ENCODE data around the gene TRMU.

Gene TRMU

GRCh38 chr22:46362203-46362933 lies 26.9 kb downstream of the TRMU start:
- Histone ChIP-seq H3K4me1 (ENCODE audit: insufficient read depth, low read length) (no peaks in the 10 kb centered on the region), H3K9me3 (ENCODE audit: insufficient read depth, low read depth, low read length) (no peaks in the 10 kb centered on the region), H3K9ac (ENCODE audit: low read depth, low read length) (no peak overlapping the region), H3K27ac (ENCODE audit: low read length) (no peak overlapping the region), H3K4me3 (ENCODE audit: low read length) (no peak overlapping the region), H3K27me3 (ENCODE audit: insufficient read depth, low read length) (no peaks in the 10 kb centered on the region), H3K36me3 (ENCODE audit: insufficient read depth, low read depth, low read length) (peaks cover 9% of the 10 kb centered on the region)

- no peaks in the 10 kb centered on the region for H3K27me3 ChIP-seq (ENCODE audit: insufficient read depth, low read length)
- no peaks in the 10 kb centered on the region for H3K4me1 ChIP-seq (ENCODE audit: insufficient read depth, low read length)
- no peak overlapping the region for H3K9ac ChIP-seq (ENCODE audit: low read depth, low read length)
- no peaks in the 10 kb centered on the region for H3K9me3 ChIP-seq (ENCODE audit: insufficient read depth, low read depth, low read length)
- no peak overlapping the region for H3K27ac ChIP-seq (ENCODE audit: low read length)
- H3K36me3 ChIP-seq (ENCODE audit: insufficient read depth, low read depth, low read length) = peaks cover 8% of the 10 kb centered on the region; the same call in 1 of the 2 replicates
- H3K4me3 ChIP-seq (ENCODE audit: low read length) = no peak overlapping the region
Observed at GRCh38 chr22:46362934-46363515, 27.5 kb downstream of the TRMU start.

- Histone ChIP-seq H3K36me3 (ENCODE audit: insufficient read depth, low read depth, low read length) (peaks cover 8% of the 10 kb centered on the region; the same call in 1 of the 2 replicates), H3K9me3 (ENCODE audit: insufficient read depth, low read depth, low read length) (no peaks in the 10 kb centered on the region), H3K4me3 (ENCODE audit: low read length) (no peak overlapping the region), H3K9ac (ENCODE audit: low read depth, low read length) (no peak overlapping the region), H3K27me3 (ENCODE audit: insufficient read depth, low read length) (no peaks in the 10 kb centered on the region), H3K27ac (ENCODE audit: low read length) (no peak overlapping the region), H3K4me1 (ENCODE audit: insufficient read depth, low read length) (no peaks in the 10 kb centered on the region)
Observed at GRCh38 chr22:46363611-46364321, 28.3 kb downstream of the TRMU start.

GRCh38 chr22:46364341-46365165 lies 29.0 kb downstream of the TRMU start:
- Histone ChIP-seq H3K36me3 (ENCODE audit: insufficient read depth, low read depth, low read length) (peaks cover 2% of the 10 kb centered on the region; the same call in 1 of the 2 replicates), H3K4me3 (ENCODE audit: low read length) (no peak overlapping the region), H3K27me3 (ENCODE audit: insufficient read depth, low read length) (no peaks in the 10 kb centered on the region), H3K4me1 (ENCODE audit: insufficient read depth, low read length) (no peaks in the 10 kb centered on the region), H3K9ac (ENCODE audit: low read depth, low read length) (no peak overlapping the region), H3K9me3 (ENCODE audit: insufficient read depth, low read depth, low read length) (no peaks in the 10 kb centered on the region), H3K27ac (ENCODE audit: low read length) (no peak overlapping the region)

- no peaks in the 10 kb centered on the region for H3K9me3 ChIP-seq (ENCODE audit: insufficient read depth, low read depth, low read length)
- no peaks in the 10 kb centered on the region for H3K36me3 ChIP-seq (ENCODE audit: insufficient read depth, low read depth, low read length)
- H3K27ac ChIP-seq (ENCODE audit: low read length) = no peak overlapping the region
- no peaks in the 10 kb centered on the region for H3K4me1 ChIP-seq (ENCODE audit: insufficient read depth, low read length)
- no peak overlapping the region for H3K9ac ChIP-seq (ENCODE audit: low read depth, low read length)
- no peak overlapping the region for H3K4me3 ChIP-seq (ENCODE audit: low read length)
- H3K27me3 ChIP-seq (ENCODE audit: insufficient read depth, low read length) = no peaks in the 10 kb centered on the region
Observed at GRCh38 chr22:46365166-46365624, 29.7 kb downstream of the TRMU start.

- no peaks in the 10 kb centered on the region for H3K4me1 ChIP-seq (ENCODE audit: insufficient read depth, low read length)
- no peaks in the 10 kb centered on the region for H3K27me3 ChIP-seq (ENCODE audit: insufficient read depth, low read length)
- H3K36me3 ChIP-seq (ENCODE audit: insufficient read depth, low read depth, low read length) = no peaks in the 10 kb centered on the region
- H3K9ac ChIP-seq (ENCODE audit: low read depth, low read length) = no peak overlapping the region
- no peak overlapping the region for H3K4me3 ChIP-seq (ENCODE audit: low read length)
- no peak overlapping the region for H3K27ac ChIP-seq (ENCODE audit: low read length)
- H3K9me3 ChIP-seq (ENCODE audit: insufficient read depth, low read depth, low read length) = no peaks in the 10 kb centered on the region
Observed at GRCh38 chr22:46366327-46366731, 30.8 kb downstream of the TRMU start.

- Histone ChIP-seq H3K36me3 (ENCODE audit: insufficient read depth, low read depth, low read length) (no peaks in the 10 kb centered on the region), H3K4me1 (ENCODE audit: insufficient read depth, low read length) (no peaks in the 10 kb centered on the region), H3K27me3 (ENCODE audit: insufficient read depth, low read length) (no peaks in the 10 kb centered on the region), H3K4me3 (ENCODE audit: low read length) (no peak overlapping the region), H3K9me3 (ENCODE audit: insufficient read depth, low read depth, low read length) (no peaks in the 10 kb centered on the region), H3K27ac (ENCODE audit: low read length) (no peak overlapping the region), H3K9ac (ENCODE audit: low read depth, low read length) (no peak overlapping the region)
Observed at GRCh38 chr22:46366801-46367706, 31.5 kb downstream of the TRMU start.

- Histone ChIP-seq H3K27me3 (ENCODE audit: insufficient read depth, low read length) (no peaks in the 10 kb centered on the region), H3K36me3 (ENCODE audit: insufficient read depth, low read depth, low read length) (no peaks in the 10 kb centered on the region), H3K27ac (ENCODE audit: low read length) (no peak overlapping the region), H3K4me1 (ENCODE audit: insufficient read depth, low read length) (no peaks in the 10 kb centered on the region), H3K9ac (ENCODE audit: low read depth, low read length) (no peak overlapping the region), H3K9me3 (ENCODE audit: insufficient read depth, low read depth, low read length) (no peaks in the 10 kb centered on the region), H3K4me3 (ENCODE audit: low read length) (no peak overlapping the region)
Observed at GRCh38 chr22:46367707-46368191, 32.2 kb downstream of the TRMU start.

- Histone ChIP-seq H3K4me3 (ENCODE audit: low read length) (no peak overlapping the region), H3K4me1 (ENCODE audit: insufficient read depth, low read length) (no peaks in the 10 kb centered on the region), H3K27ac (ENCODE audit: low read length) (no peak overlapping the region), H3K9ac (ENCODE audit: low read depth, low read length) (no peak overlapping the region), H3K27me3 (ENCODE audit: insufficient read depth, low read length) (no peaks in the 10 kb centered on the region), H3K9me3 (ENCODE audit: insufficient read depth, low read depth, low read length) (no peaks in the 10 kb centered on the region), H3K36me3 (ENCODE audit: insufficient read depth, low read depth, low read length) (no peaks in the 10 kb centered on the region)
Observed at GRCh38 chr22:46368422-46368821, 32.9 kb downstream of the TRMU start.

- Histone ChIP-seq H3K36me3 (ENCODE audit: insufficient read depth, low read depth, low read length) (no peaks in the 10 kb centered on the region), H3K27me3 (ENCODE audit: insufficient read depth, low read length) (no peaks in the 10 kb centered on the region), H3K9me3 (ENCODE audit: insufficient read depth, low read depth, low read length) (no peaks in the 10 kb centered on the region), H3K4me1 (ENCODE audit: insufficient read depth, low read length) (no peaks in the 10 kb centered on the region), H3K9ac (ENCODE audit: low read depth, low read length) (no peak overlapping the region), H3K27ac (ENCODE audit: low read length) (no peak overlapping the region), H3K4me3 (ENCODE audit: low read length) (no peak overlapping the region)
Observed at GRCh38 chr22:46368871-46369715, 33.6 kb downstream of the TRMU start.

Data from iPS-20b (cell line).